Parathyroid adenoma (tissue), 2 donors: ENCODE results near the gene TOP3B.

Source experiments
- H2AFZ ChIP-seq: fragments of 300-600 bp; sonication (generic); one replicate; pipeline ENCODE4 v1.7.0; 2017; ENCODE audit warnings: antibody characterized with exemption, mild to moderate bottlenecking
- H3K27ac ChIP-seq: fragments of 300-600 bp; sonication (generic); one replicate; pipeline ENCODE4 v1.7.0; 2017
- H3K27me3 ChIP-seq: fragments of 300-600 bp; sonication (generic); one replicate; pipeline ENCODE4 v1.7.0; 2017; ENCODE audit warnings: low read length; ENCODE audit not compliant: control insufficient read depth, insufficient read depth
- H3K36me3 ChIP-seq: fragments of 300-600 bp; sonication (generic); one replicate; pipeline ENCODE4 v1.7.0; 2017; ENCODE audit warnings: low read length; ENCODE audit not compliant: control insufficient read depth, insufficient read depth
- H3K4me1 ChIP-seq: fragments of 300-600 bp; sonication (generic); one replicate; pipeline ENCODE4 v1.7.0; 2017; ENCODE audit warnings: control low read depth
- H3K4me2 ChIP-seq: fragments of 300-600 bp; sonication (generic); one replicate; pipeline ENCODE4 v1.7.0; 2017; ENCODE audit warnings: low read length
- H3K4me3 ChIP-seq: fragments of 300-600 bp; sonication (generic); one replicate; pipeline ENCODE4 v1.7.0; 2017; ENCODE audit warnings: low read depth, low read length
- H3K79me2 ChIP-seq: fragments of 300-600 bp; sonication (generic); one replicate; pipeline ENCODE4 v1.7.0; 2017; ENCODE audit warnings: control low read depth
- H3K9ac ChIP-seq: fragments of 300-600 bp; sonication (generic); one replicate; pipeline ENCODE4 v1.7.0; 2017; ENCODE audit warnings: mild to moderate bottlenecking
- H3K9me3 ChIP-seq: fragments of 300-600 bp; sonication (generic); one replicate; pipeline ENCODE4 v1.7.0; 2017; ENCODE audit warnings: low read length; ENCODE audit not compliant: control insufficient read depth
- TF ChIP-seq, protein P1 (sequence below): fragments of 300-600 bp; sonication (generic); IDR thresholded peaks from one replicate; pipeline ENCODE4 v1.7.0; 2017; ENCODE audit warnings: antibody characterized with exemption, mild to moderate bottlenecking
- donor health status: primary hyperparathyroidism.

The TOP3B gene

DNA sequence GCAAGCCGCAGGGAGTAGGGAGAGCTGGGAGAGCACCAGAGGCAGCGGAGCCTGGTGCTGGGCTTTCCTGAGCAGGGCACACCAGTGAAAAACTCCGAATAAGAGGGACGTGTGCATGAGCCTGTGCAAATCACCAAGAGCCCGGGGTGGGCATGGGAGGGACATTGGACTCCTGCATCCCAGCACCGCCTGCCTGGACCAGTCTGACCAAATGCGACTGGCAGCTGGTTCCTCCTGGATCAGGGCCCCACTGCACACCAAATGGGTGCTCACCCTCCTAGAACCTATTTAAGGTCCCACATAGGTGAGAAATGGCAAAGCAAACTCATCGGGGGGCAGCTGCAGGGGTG, 33.0 kb downstream of the TOP3B start:
- no peak overlapping the region for H3K4me3 ChIP-seq
- H3K4me2 ChIP-seq: no peak overlapping the region
- TF ChIP-seq, protein P1, sequence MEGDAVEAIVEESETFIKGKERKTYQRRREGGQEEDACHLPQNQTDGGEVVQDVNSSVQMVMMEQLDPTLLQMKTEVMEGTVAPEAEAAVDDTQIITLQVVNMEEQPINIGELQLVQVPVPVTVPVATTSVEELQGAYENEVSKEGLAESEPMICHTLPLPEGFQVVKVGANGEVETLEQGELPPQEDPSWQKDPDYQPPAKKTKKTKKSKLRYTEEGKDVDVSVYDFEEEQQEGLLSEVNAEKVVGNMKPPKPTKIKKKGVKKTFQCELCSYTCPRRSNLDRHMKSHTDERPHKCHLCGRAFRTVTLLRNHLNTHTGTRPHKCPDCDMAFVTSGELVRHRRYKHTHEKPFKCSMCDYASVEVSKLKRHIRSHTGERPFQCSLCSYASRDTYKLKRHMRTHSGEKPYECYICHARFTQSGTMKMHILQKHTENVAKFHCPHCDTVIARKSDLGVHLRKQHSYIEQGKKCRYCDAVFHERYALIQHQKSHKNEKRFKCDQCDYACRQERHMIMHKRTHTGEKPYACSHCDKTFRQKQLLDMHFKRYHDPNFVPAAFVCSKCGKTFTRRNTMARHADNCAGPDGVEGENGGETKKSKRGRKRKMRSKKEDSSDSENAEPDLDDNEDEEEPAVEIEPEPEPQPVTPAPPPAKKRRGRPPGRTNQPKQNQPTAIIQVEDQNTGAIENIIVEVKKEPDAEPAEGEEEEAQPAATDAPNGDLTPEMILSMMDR: no peak
- H3K36me3 ChIP-seq: no peaks in the 10 kb centered on the region
- peaks cover 2% of the 10 kb centered on the region for H3K79me2 ChIP-seq
- no peak overlapping the region for H3K9ac ChIP-seq
- H2AFZ ChIP-seq: no peak overlapping the region
- H3K4me1 ChIP-seq: peaks cover 2% of the 10 kb centered on the region
- H3K27ac ChIP-seq: peak overlapping the region; percentile 32
- no peaks in the 10 kb centered on the region for H3K9me3 ChIP-seq
- no peaks in the 10 kb centered on the region for H3K27me3 ChIP-seq

DNA sequence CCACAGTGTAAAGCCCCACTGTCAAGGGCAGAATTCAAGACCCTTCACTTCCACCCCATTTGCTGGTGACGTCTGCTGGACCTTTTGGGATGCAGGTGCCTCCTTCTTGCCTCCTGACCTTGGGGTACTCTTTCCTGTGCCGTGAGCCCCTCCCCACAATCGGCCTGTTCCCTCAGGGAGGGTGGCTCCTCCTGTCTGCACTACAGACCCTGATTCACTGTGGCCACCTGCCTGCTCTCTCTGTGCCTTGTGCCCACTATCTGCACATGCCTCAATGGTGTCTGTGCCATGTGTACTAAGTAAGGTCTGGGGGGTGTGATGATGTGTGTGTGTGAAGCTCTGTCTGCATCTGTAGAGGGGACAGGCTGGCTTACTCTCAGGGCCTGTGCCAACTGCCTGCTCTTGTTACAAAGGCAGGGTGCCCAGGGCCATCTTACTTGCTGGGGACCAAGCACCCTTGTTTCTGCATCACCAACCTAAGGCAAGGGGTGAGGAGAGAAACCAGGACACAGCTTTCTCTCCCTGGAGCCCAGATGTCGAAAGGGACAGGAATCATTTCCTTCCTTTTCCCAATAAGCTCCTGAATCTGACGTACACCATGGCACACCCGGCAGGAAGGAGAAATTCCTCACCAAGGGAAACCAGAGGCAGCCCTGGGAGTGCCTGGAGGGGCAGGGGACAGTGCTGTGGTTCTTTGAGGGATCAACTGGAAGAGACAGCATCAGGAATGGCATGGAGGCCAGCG, 33.6 kb downstream of the TOP3B start:
- Histone ChIP-seq H3K9me3 (no peaks in the 10 kb centered on the region), H3K4me1 (peaks cover 2% of the 10 kb centered on the region), H3K4me2 (no peak overlapping the region), H3K27ac (peak overlapping the region; percentile 32), H3K36me3 (no peaks in the 10 kb centered on the region), H3K27me3 (no peaks in the 10 kb centered on the region), H2AFZ (no peak overlapping the region), H3K79me2 (peaks cover 2% of the 10 kb centered on the region), H3K4me3 (no peak overlapping the region), H3K9ac (no peak overlapping the region)
- TF ChIP-seq, protein P1: no peak

DNA sequence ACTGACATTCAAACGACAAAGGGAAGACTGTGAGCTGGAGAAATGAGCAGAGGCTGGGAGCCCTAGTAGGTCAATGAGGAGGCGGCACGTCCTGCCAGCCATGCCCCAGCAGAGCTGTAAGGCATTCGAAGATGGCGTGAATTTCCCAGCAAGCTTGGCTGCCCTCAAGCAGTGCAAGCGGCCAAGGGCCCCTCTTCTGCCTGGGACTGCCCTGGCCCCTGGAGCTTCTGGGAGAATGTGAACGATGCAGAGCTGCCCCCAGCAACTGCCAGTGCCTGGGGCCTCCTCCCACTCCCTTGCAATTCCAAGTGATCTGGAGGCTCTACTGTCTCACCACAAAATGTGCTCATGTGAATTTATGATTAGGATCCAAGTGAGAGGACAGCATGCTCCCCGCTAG, 34.2 kb downstream of the TOP3B start:
- Histone ChIP-seq H3K4me2 (no peak overlapping the region), H3K27ac (no peak overlapping the region), H3K36me3 (no peaks in the 10 kb centered on the region), H3K9ac (no peak overlapping the region), H3K4me1 (peaks cover 2% of the 10 kb centered on the region), H3K9me3 (no peaks in the 10 kb centered on the region), H3K4me3 (no peak overlapping the region), H3K79me2 (peaks cover 2% of the 10 kb centered on the region), H2AFZ (no peak overlapping the region), H3K27me3 (no peaks in the 10 kb centered on the region)
- TF ChIP-seq, protein P1: no peak

DNA sequence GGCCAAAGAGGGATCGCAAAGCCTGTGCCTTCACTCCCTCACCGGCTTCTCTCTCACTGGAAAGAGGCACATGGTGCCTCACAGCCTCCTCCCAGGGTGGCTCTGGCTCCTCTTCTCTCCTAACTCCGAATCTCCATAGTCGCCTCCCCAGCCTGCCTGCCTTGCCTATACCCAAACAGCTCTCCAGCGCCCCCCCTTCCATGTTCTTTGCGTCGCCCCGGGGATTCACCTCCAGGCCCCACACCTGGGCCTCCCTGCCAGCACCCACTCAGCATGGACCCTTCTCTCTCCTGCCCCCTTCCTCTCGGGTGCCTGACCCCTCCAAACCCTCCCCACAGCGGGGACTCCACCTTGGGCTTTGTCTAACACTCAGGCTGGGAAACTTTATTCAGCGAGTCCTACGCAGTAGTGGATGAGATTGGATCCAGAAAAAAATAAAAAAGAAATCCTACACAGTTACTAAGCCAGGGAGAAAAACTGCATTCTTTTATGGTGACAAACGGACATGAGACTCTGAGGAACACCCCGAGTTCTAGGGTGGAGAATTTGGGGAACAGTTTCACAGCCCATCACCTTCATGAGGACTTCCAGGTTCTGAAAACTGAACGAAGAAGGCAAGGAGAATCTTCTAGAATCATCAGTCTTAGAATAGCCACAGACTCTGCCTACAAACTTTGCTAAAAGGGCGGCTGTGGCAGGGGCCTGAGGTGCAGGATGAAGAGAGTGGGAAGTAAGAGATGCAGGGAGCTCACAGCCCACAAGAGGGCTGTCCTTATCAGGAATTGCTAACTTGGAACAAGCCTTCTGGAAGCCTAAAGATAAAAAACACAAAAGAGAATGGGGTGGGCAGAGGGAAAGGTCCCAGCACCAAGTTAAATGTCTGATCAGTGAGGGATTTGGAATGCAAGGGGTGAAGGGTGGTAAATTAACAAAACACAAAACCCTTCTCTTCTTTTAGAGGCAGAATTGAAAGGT, 35.3 kb downstream of the TOP3B start:
- Histone ChIP-seq H3K9me3 (no peaks in the 10 kb centered on the region), H3K79me2 (peaks cover 2% of the 10 kb centered on the region), H2AFZ (no peak overlapping the region), H3K9ac (no peak overlapping the region), H3K4me1 (peaks cover 2% of the 10 kb centered on the region), H3K4me3 (no peak overlapping the region), H3K4me2 (no peak overlapping the region), H3K27ac (peak overlapping the region; percentile 39), H3K27me3 (no peaks in the 10 kb centered on the region), H3K36me3 (no peaks in the 10 kb centered on the region)
- TF ChIP-seq, protein P1: no peak
